CD4-positive, alpha-beta memory T cell (primary cell): ENCODE data around the gene BANF2. TPM values are rescaled to one million over a fixed set of nuclear protein-coding genes. Genes with fewer than 3 reads are reported as not detected.

Experiments used
- CTCF ChIA-PET: fragments of 350-600 bp; sonication (Branson Sonifier 250); formaldehyde crosslinking; loops from one replicate; lab custom pipeline; 2021; ENCODE audit warnings: inconsistent platforms; ENCODE audit not compliant: partially characterized antibody; lab: Charles Lee
- POLR2A ChIA-PET: fragments of 350-600 bp; sonication (Branson Sonifier 250); formaldehyde crosslinking; loops from one replicate; lab custom pipeline; 2021; ENCODE audit not compliant: partially characterized antibody; lab: Charles Lee
- DNase-seq, 5 donors: peaks; one replicate each; pipeline versions ENCODE4 v3.0.0 to v3.0.0-alpha.2; 2020 to 2022; ENCODE audit warnings: mixed read lengths in 1 of 5
- H3K27ac ChIP-seq: one replicate; pipeline ENCODE4 v1.7.0; 2013; ENCODE audit warnings: low read depth, low read length
- H3K27me3 ChIP-seq: 2 replicates; pipeline ENCODE4 v1.7.0; 2013; ENCODE audit warnings: mild to moderate bottlenecking, low read length, moderate library complexity; ENCODE audit not compliant: insufficient read depth
- H3K36me3 ChIP-seq: 2 replicates; pipeline ENCODE4 v1.7.0; 2013; ENCODE audit warnings: mild to moderate bottlenecking, low read length, moderate library complexity; ENCODE audit not compliant: insufficient read depth
- H3K4me1 ChIP-seq: 2 replicates; pipeline ENCODE4 v1.7.0; 2013; ENCODE audit warnings: mild to moderate bottlenecking, low read length, moderate library complexity; ENCODE audit not compliant: insufficient read depth
- H3K4me3 ChIP-seq, 2 donors: one replicate each; pipeline ENCODE4 v1.7.0; 2013; ENCODE audit warnings: low read length in 2 of 2, mild to moderate bottlenecking in 1 of 2
- H3K9me3 ChIP-seq, 2 donors: one replicate each; pipeline ENCODE4 v1.7.0; 2013; ENCODE audit warnings: low read length in 2 of 2, control low read depth in 1 of 2; ENCODE audit not compliant: control insufficient read depth in 1 of 2
- H3K27ac Mint-ChIP-seq, 7 donors: one replicate each; pipeline ENCODE4 v1.8.0; 2020 to 2021; ENCODE audit warnings: mixed read lengths in 7 of 7, mild to moderate bottlenecking in 6 of 7, inconsistent platforms in 3 of 7, moderate library complexity in 3 of 7
- H3K27me3 Mint-ChIP-seq, 2 donors: one replicate each; pipeline ENCODE4 v1.8.0; 2020 to 2021; ENCODE audit warnings: mixed read lengths in 2 of 2
- H3K36me3 Mint-ChIP-seq, 2 donors: one replicate each; pipeline ENCODE4 v1.8.0; 2020 to 2021; ENCODE audit warnings: mixed read lengths in 2 of 2, inconsistent platforms in 1 of 2, mild to moderate bottlenecking in 1 of 2
- H3K4me1 Mint-ChIP-seq, 4 donors: one replicate each; pipeline ENCODE4 v1.8.0; 2020 to 2021; ENCODE audit warnings: mixed read lengths in 4 of 4, mild to moderate bottlenecking in 1 of 4
- H3K4me3 Mint-ChIP-seq, 8 donors: one replicate each; pipeline ENCODE4 v1.8.0; 2020 to 2021; ENCODE audit warnings: mixed read lengths in 8 of 8, mild to moderate bottlenecking in 7 of 8, moderate library complexity in 6 of 8, inconsistent platforms in 3 of 8
- H3K9me3 Mint-ChIP-seq, 8 donors: one replicate each; pipeline ENCODE4 v1.8.0; 2020 to 2021; ENCODE audit warnings: mixed read lengths in 8 of 8, mild to moderate bottlenecking in 5 of 8, inconsistent platforms in 3 of 8, moderate library complexity in 1 of 8
- intact Hi-C: fragments of 100-400 bp; cut with micrococcal nuclease; formaldehyde crosslinking; loops from one replicate; pipeline ENCODE4 v1.15.1; 2023
- polyA plus RNA-seq, 2 donors: library from polyadenylated mRNA; unstranded; fragments of 300-500 nt; fragmentation: Illumina TruSeq; gene quantifications; one replicate each; pipeline ENCODE4 v1.2.3, GENCODE V29; 2021
- total RNA-seq, 2 experiments: library from RNA; stranded (reverse); gene quantifications; one replicate each; pipeline ENCODE4 v1.2.3, GENCODE V29; 2021

Gene BANF2
- total and polyA plus RNA-seq, 4 experiments from 2014 or later: not detected

GRCh38 chr20:17690144-17690543 lies 9.6 kb upstream of the BANF2 start:
- intact Hi-C loops: no loop called here
- H3K27ac ChIP-seq: no peak overlapping the region
- peaks cover 38 to 48% of the 10 kb centered on the region in 2 donors for H3K27me3 Mint-ChIP-seq
- no peaks in the 10 kb centered on the region for H3K4me1 Mint-ChIP-seq
- H3K9me3 ChIP-seq: no peaks in the 10 kb centered on the region
- H3K4me3 ChIP-seq: no peak overlapping the region
- ChIA-PET POLR2A (interaction anchor here (2.4 kb wide), 1 partner anchor 8 kb away, joined by 6 read pairs; the partner anchor contains the start of gene RRBP1), CTCF (interaction anchor here (2.4 kb wide), 1 partner anchor 8 kb away, joined by 13 read pairs; the partner anchor contains the start of gene RRBP1)
- no peaks in the 10 kb centered on the region for H3K36me3 Mint-ChIP-seq
- H3K27ac Mint-ChIP-seq: no peak overlapping the region
- H3K4me3 Mint-ChIP-seq: no peak overlapping the region
- H3K9me3 Mint-ChIP-seq: peaks cover 0 to 12% (median 5%) of the 10 kb centered on the region in 8 donors
- DNase-seq: no peak
- H3K36me3 ChIP-seq: no peaks in the 10 kb centered on the region
- peaks cover 16% of the 10 kb centered on the region for H3K27me3 ChIP-seq
- no peaks in the 10 kb centered on the region for H3K4me1 ChIP-seq

GRCh38 chr20:17691758-17692157 lies 8.0 kb upstream of the BANF2 start:
- H3K27ac ChIP-seq: no peak overlapping the region
- Mint-ChIP-seq H3K9me3 (peaks cover 0 to 12% (median 5%) of the 10 kb centered on the region in 8 donors), H3K36me3 (no peaks in the 10 kb centered on the region), H3K27ac (no peak overlapping the region), H3K27me3 (peaks cover 33 to 41% of the 10 kb centered on the region in 2 donors), H3K4me1 (no peaks in the 10 kb centered on the region), H3K4me3 (no peak overlapping the region)
- no peaks in the 10 kb centered on the region for H3K4me1 ChIP-seq
- intact Hi-C loops: no loop called here
- peaks cover 16% of the 10 kb centered on the region for H3K27me3 ChIP-seq
- no peak overlapping the region for H3K4me3 ChIP-seq
- DNase-seq: no peak
- POLR2A ChIA-PET: interaction anchor here (2.4 kb wide), 1 partner anchor 10 kb away, joined by 6 read pairs; the partner anchor contains the start of gene RRBP1
- CTCF ChIA-PET: interaction anchor here (1.5 to 2.4 kb wide), 3 partner anchors 9 to 206 kb away, joined by 6 to 13 read pairs (median 7); partner anchors contain the start of gene RRBP1
- no peaks in the 10 kb centered on the region for H3K36me3 ChIP-seq
- no peaks in the 10 kb centered on the region for H3K9me3 ChIP-seq

- no peaks in the 10 kb centered on the region for H3K36me3 Mint-ChIP-seq
- Histone ChIP-seq H3K27me3 (peaks cover 9% of the 10 kb centered on the region), H3K4me1 (no peaks in the 10 kb centered on the region), H3K9me3 (no peaks in the 10 kb centered on the region), H3K4me3 (no peak overlapping the region), H3K36me3 (no peaks in the 10 kb centered on the region), H3K27ac (no peak overlapping the region)
- H3K9me3 Mint-ChIP-seq: peaks cover 0 to 12% (median 3%) of the 10 kb centered on the region in 8 donors
- no peak for DNase-seq
- H3K27me3 Mint-ChIP-seq: peaks cover 24 to 29% of the 10 kb centered on the region in 2 donors
- intact Hi-C loops: no loop called here
- H3K27ac Mint-ChIP-seq: no peak overlapping the region
- POLR2A ChIA-PET: no interaction called here
- no peak overlapping the region for H3K4me3 Mint-ChIP-seq
- CTCF ChIA-PET: interaction anchor here (1.3 to 1.7 kb wide), 2 partner anchors 11 to 13 kb away, joined by 3 to 6 read pairs; partner anchors contain the start of gene RRBP1
- H3K4me1 Mint-ChIP-seq: no peaks in the 10 kb centered on the region
Measured at GRCh38 chr20:17693444-17694001, 6.2 kb upstream of the BANF2 start.

GRCh38 chr20:17694767-17695166 lies 5.0 kb upstream of the BANF2 start:
- Mint-ChIP-seq H3K27me3 (peaks cover 20 to 26% of the 10 kb centered on the region in 2 donors), H3K36me3 (no peaks in the 10 kb centered on the region), H3K9me3 (peaks cover 0 to 10% (median 3%) of the 10 kb centered on the region in 8 donors), H3K4me1 (no peaks in the 10 kb centered on the region), H3K27ac (no peak overlapping the region), H3K4me3 (no peak overlapping the region)
- ChIA-PET POLR2A (no interaction called here), CTCF (interaction anchor here (1.7 kb wide), 1 partner anchor 12 kb away, joined by 6 read pairs; the partner anchor contains the start of gene RRBP1)
- Histone ChIP-seq H3K4me1 (no peaks in the 10 kb centered on the region), H3K27ac (no peak overlapping the region), H3K9me3 (no peaks in the 10 kb centered on the region), H3K27me3 (peaks cover 6% of the 10 kb centered on the region), H3K36me3 (no peaks in the 10 kb centered on the region), H3K4me3 (no peak overlapping the region)
- DNase-seq: no peak
- intact Hi-C loops: no loop called here

- H3K4me3 Mint-ChIP-seq: no peak overlapping the region
- H3K36me3 Mint-ChIP-seq: no peaks in the 10 kb centered on the region
- POLR2A ChIA-PET: no interaction called here
- Histone ChIP-seq H3K27me3 (no peaks in the 10 kb centered on the region), H3K27ac (no peak overlapping the region), H3K4me1 (no peaks in the 10 kb centered on the region), H3K36me3 (no peaks in the 10 kb centered on the region), H3K4me3 (no peak overlapping the region), H3K9me3 (no peaks in the 10 kb centered on the region)
- intact Hi-C loops: no loop called here
- H3K27me3 Mint-ChIP-seq: peaks cover 14 to 18% of the 10 kb centered on the region in 2 donors
- CTCF ChIA-PET: no interaction called here
- H3K9me3 Mint-ChIP-seq: peaks cover 0 to 5% (median 0%) of the 10 kb centered on the region in 8 donors
- no peak for DNase-seq
- H3K4me1 Mint-ChIP-seq: no peaks in the 10 kb centered on the region
- no peak overlapping the region for H3K27ac Mint-ChIP-seq
Measured at GRCh38 chr20:17696287-17696686, 3.5 kb upstream of the BANF2 start.

- Mint-ChIP-seq H3K9me3 (peaks cover 0 to 5% (median 0%) of the 10 kb centered on the region in 8 donors), H3K27me3 (peaks cover 7 to 13% of the 10 kb centered on the region in 2 donors), H3K27ac (no peak overlapping the region), H3K36me3 (no peaks in the 10 kb centered on the region), H3K4me3 (no peak overlapping the region), H3K4me1 (no peaks in the 10 kb centered on the region)
- CTCF ChIA-PET: no interaction called here
- intact Hi-C loops: no loop called here
- POLR2A ChIA-PET: interaction anchor here (1.0 kb wide), 1 partner anchor 299 kb away, joined by 3 read pairs; no protein-coding TSS in a partner anchor
- DNase-seq: no peak
- H3K36me3 ChIP-seq: no peaks in the 10 kb centered on the region
- H3K9me3 ChIP-seq: no peaks in the 10 kb centered on the region
- no peak overlapping the region for H3K27ac ChIP-seq
- H3K27me3 ChIP-seq: no peaks in the 10 kb centered on the region
- no peak overlapping the region for H3K4me3 ChIP-seq
- no peaks in the 10 kb centered on the region for H3K4me1 ChIP-seq
Measured at GRCh38 chr20:17697171-17697570, 2.6 kb upstream of the BANF2 start.

- Histone ChIP-seq H3K4me1 (no peaks in the 10 kb centered on the region), H3K27ac (no peak overlapping the region), H3K36me3 (no peaks in the 10 kb centered on the region), H3K9me3 (no peaks in the 10 kb centered on the region), H3K27me3 (no peaks in the 10 kb centered on the region), H3K4me3 (no peak overlapping the region)
- no peak overlapping the region for H3K4me3 Mint-ChIP-seq
- H3K36me3 Mint-ChIP-seq: no peaks in the 10 kb centered on the region
- H3K9me3 Mint-ChIP-seq: peaks cover 0 to 3% (median 0%) of the 10 kb centered on the region in 8 donors
- intact Hi-C loops: no loop called here
- H3K27ac Mint-ChIP-seq: no peak overlapping the region
- H3K27me3 Mint-ChIP-seq: peaks cover 4 to 9% of the 10 kb centered on the region in 2 donors
- H3K4me1 Mint-ChIP-seq: no peaks in the 10 kb centered on the region
- ChIA-PET POLR2A (no interaction called here), CTCF (interaction anchor here (2.4 kb wide), 1 partner anchor 16 kb away, joined by 9 read pairs; the partner anchor contains the start of gene RRBP1)
- DNase-seq: no peak
Measured at GRCh38 chr20:17698384-17698783, 1.4 kb upstream of the BANF2 start.
